Psoas muscle (tissue), 8 donors: Measurements from ENCODE around the gene MRPL27. TPM values are rescaled to one million over a fixed set of nuclear protein-coding genes. Genes with fewer than 3 reads are reported as not detected.

Experiments used
- ATAC-seq, 4 donors: fragments of 200-7000 bp; cut with Tn5 transposase; one replicate each; pipeline ENCODE4 v1.9.1; 2020; ENCODE audit warnings: moderate library complexity in 3 of 4, mild to moderate bottlenecking in 2 of 4
- DNase-seq, 2 donors: peaks; one replicate each; pipeline ENCODE4 v3.0.0-alpha.2; 2020
- H3K27ac ChIP-seq: fragments of 200-600 bp; one replicate; pipeline ENCODE4 v1.8.0; 2022
- H3K27me3 ChIP-seq, 3 donors: fragments of 200-600 bp in 1 of 3; one replicate each; pipeline versions ENCODE4 v1.6.1 to v1.8.0; 2013 to 2022; ENCODE audit warnings: low read length in 2 of 3, mild to moderate bottlenecking in 2 of 3, moderate library complexity in 1 of 3; ENCODE audit not compliant: insufficient read depth in 3 of 3
- H3K36me3 ChIP-seq, 2 donors: fragments of 200-600 bp in 1 of 2; one replicate each; pipeline versions ENCODE4 v1.6.1 to v1.8.0; 2013 to 2022; ENCODE audit warnings: low read depth in 1 of 2, mild to moderate bottlenecking in 1 of 2, moderate library complexity in 1 of 2; ENCODE audit not compliant: insufficient read depth in 1 of 2
- H3K4me1 ChIP-seq: fragments of 200-600 bp; one replicate; pipeline ENCODE4 v1.8.0; 2022
- H3K4me3 ChIP-seq: fragments of 200-600 bp; one replicate; pipeline ENCODE4 v1.8.0; 2022; ENCODE audit warnings: mild to moderate bottlenecking
- H3K9me3 ChIP-seq: fragments of 200-600 bp; one replicate; pipeline ENCODE4 v1.8.0; 2022
- CTCF ChIP-seq: fragments of 200-600 bp; IDR thresholded peaks from one replicate; pipeline ENCODE4 v1.8.0; 2022; ENCODE audit warnings: antibody characterized with exemption
- WGBS, 3 donors: extraction: QIAGEN DNeasy Blood & Tissue Kit; methylation state at CpG; one replicate each; pipeline versions ENCODE4 v1.1.6 to v1.1.7; 2013; 5-methylcytosine and 5-hydroxymethylcytosine counted together
- intact Hi-C, 2 donors: fragments of 100-400 bp; cut with DNase I; formaldehyde crosslinking; loops; one replicate each; pipeline versions ENCODE4 v1.11.0 to v1.14.2; 2022
- polyA plus RNA-seq, 3 donors: library from polyadenylated mRNA; stranded (reverse); fragments of 200-250 nt; gene quantifications; one replicate each; pipeline ENCODE4 v1.2.3, GENCODE V29; 2013
- total RNA-seq, 4 donors: library from RNA; stranded (reverse); fragmentation: NEBNext Ultra II Directional in 2 of 4; extraction: Animal tissue kit (Norgen Biotek cat#: 25700) in 2 of 4; gene quantifications; one replicate each; pipeline versions ENCODE4 v1.2.1 to v1.2.4, GENCODE V29; 2021 to 2023
- donor health status: healthy with polysubstance abuse.
- donor health status: DM: no; HTN: no; CAD: no; lungs with moderate emphysema.
- donor health status: Bipolar disorder and iron deficiency.
- donor health status: healthy.
- donor health status: DM: yes; HTN: yes; CAD: no.
- donor health status: DM: no; HTN: no; CAD: no.
- donor health status: DM: no; HTN: no; CAD: no.
- donor health status: DM: yes; HTN: yes; CAD: no.

MRPL27 gene
- total and polyA plus RNA-seq, 7 donors: 70.7 to 468 (median 128) TPM

- H3K27ac ChIP-seq: no peak overlapping the region
- H3K4me1 ChIP-seq: peaks cover 5% of the 10 kb centered on the region
- ATAC-seq: no peak
- WGBS, 3 donors: 73 to 81% (median 77%) methylated on average over 5 of the region's 5 CpGs
- no peak overlapping the region for H3K4me3 ChIP-seq
- H3K27me3 ChIP-seq: no peaks in the 10 kb centered on the region
- no peaks in the 10 kb centered on the region for H3K9me3 ChIP-seq
- peaks cover 0 to 64% of the 10 kb centered on the region in 2 donors for H3K36me3 ChIP-seq
- no peak for DNase-seq
- TF ChIP-seq CTCF: no peak
- intact Hi-C loops: no loop called here
These were observed 13.8 kb downstream of the MRPL27 start for GRCh38 chr17:50359005-50359699.

DNA sequence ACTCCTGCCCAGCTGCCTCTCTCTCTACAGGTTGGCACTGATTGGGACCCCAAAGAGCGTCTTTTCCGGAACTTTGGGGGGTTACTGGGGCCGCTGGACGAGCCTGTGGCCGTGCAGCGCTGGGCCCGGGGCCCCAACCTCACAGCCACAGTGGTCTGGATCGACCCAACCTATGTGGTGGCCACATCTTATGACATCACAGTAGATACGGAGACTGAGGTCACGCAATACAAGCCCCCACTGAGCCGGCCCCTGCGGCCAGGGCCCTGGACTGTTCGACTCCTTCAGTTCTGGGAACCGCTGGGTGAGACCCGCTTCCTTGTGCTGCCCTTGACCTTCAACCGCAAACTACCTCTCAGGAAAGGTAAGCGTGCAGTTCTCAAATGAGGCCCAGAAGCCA lies 14.8 kb downstream of the MRPL27 start:
- no peak overlapping the region for H3K27ac ChIP-seq
- no peaks in the 10 kb centered on the region for H3K27me3 ChIP-seq
- H3K4me3 ChIP-seq: no peak overlapping the region
- intact Hi-C loops: no loop called here
- 93 to 97% (median 95%) methylated on average over 17 of the region's 17 CpGs for WGBS, 3 donors
- DNase-seq (no peak), ATAC-seq (no peak)
- no peaks in the 10 kb centered on the region for H3K9me3 ChIP-seq
- peaks cover 5% of the 10 kb centered on the region for H3K4me1 ChIP-seq
- peaks cover 0 to 68% of the 10 kb centered on the region in 2 donors for H3K36me3 ChIP-seq
- TF ChIP-seq CTCF: no peak

- Histone ChIP-seq H3K36me3 (peaks cover 0 to 68% of the 10 kb centered on the region in 2 donors), H3K27ac (no peak overlapping the region), H3K9me3 (no peaks in the 10 kb centered on the region), H3K4me1 (no peaks in the 10 kb centered on the region), H3K27me3 (no peaks in the 10 kb centered on the region), H3K4me3 (no peak overlapping the region)
- 90 to 97% (median 95%) methylated on average over 12 of the region's 12 CpGs for WGBS, 3 donors
- no peak for TF ChIP-seq CTCF
- intact Hi-C loops: no loop called here
- DNase-seq: no peak
- ATAC-seq: no peak
These were observed 16.0 kb downstream of the MRPL27 start for GRCh38 chr17:50356892-50357510.

GRCh38 chr17:50356418-50356817 lies 16.6 kb downstream of the MRPL27 start:
- intact Hi-C loops: no loop called here
- DNase-seq: no peak
- 85 to 95% (median 91%) methylated on average over 11 to 12 of the region's 12 CpGs for WGBS, 3 donors
- Histone ChIP-seq H3K4me3 (no peak overlapping the region), H3K27me3 (no peaks in the 10 kb centered on the region), H3K36me3 (peaks cover 0 to 68% of the 10 kb centered on the region in 2 donors), H3K27ac (no peak overlapping the region), H3K9me3 (no peaks in the 10 kb centered on the region), H3K4me1 (no peaks in the 10 kb centered on the region)
- TF ChIP-seq CTCF: no peak
- no peak for ATAC-seq
